NK-92 (cell line): ENCODE results near the gene RAI14.

Source experiments
- DNase-seq: peaks from one replicate; lab custom pipeline; 2025; ENCODE audit not compliant: unreplicated experiment; lab: John Stamatoyannopoulos, UW

The RAI14 gene

GRCh38 chr5:34844106-34844505 lies 188.0 kb downstream of the RAI14 start:
- no peak for DNase-seq

GRCh38 chr5:34844999-34845398 lies 188.9 kb downstream of the RAI14 start:
- DNase-seq, result no peak

GRCh38 chr5:34847056-34847455 lies 190.9 kb downstream of the RAI14 start:
- no peak for DNase-seq

- DNase-seq, result no peak
Observed at GRCh38 chr5:34847552-34847951, 191.4 kb downstream of the RAI14 start.

- no peak for DNase-seq
Observed at GRCh38 chr5:34848230-34848629, 192.1 kb downstream of the RAI14 start.

- DNase-seq, result no peak
Observed at GRCh38 chr5:34849253-34849652, 193.1 kb downstream of the RAI14 start.

- DNase-seq, result no peak
Observed at GRCh38 chr5:34854459-34855174, 198.5 kb downstream of the RAI14 start.

- DNase-seq, result no peak
Observed at GRCh38 chr5:34857161-34857560, 201.0 kb downstream of the RAI14 start.

GRCh38 chr5:34857894-34858293 lies 201.8 kb downstream of the RAI14 start:
- no peak for DNase-seq

GRCh38 chr5:34858790-34859189 lies 202.7 kb downstream of the RAI14 start:
- DNase-seq, result no peak

GRCh38 chr5:34859253-34859652 lies 203.1 kb downstream of the RAI14 start:
- DNase-seq, result no peak

GRCh38 chr5:34863946-34864345 lies 207.8 kb downstream of the RAI14 start:
- DNase-seq, result no peak

- no peak for DNase-seq
Observed at GRCh38 chr5:34865091-34865490, 209.0 kb downstream of the RAI14 start.

GRCh38 chr5:34866989-34867471 lies 210.9 kb downstream of the RAI14 start:
- DNase-seq, result no peak

- DNase-seq, result no peak
Observed at GRCh38 chr5:34867660-34868059, 211.5 kb downstream of the RAI14 start.

- DNase-seq, result no peak
Observed at GRCh38 chr5:34868791-34869190, 212.7 kb downstream of the RAI14 start.

GRCh38 chr5:34869256-34869655 lies 213.1 kb downstream of the RAI14 start:
- no peak for DNase-seq

GRCh38 chr5:34870382-34870781 lies 214.3 kb downstream of the RAI14 start:
- DNase-seq, result no peak

- no peak for DNase-seq
Observed at GRCh38 chr5:34876275-34876674, 220.1 kb downstream of the RAI14 start.

- DNase-seq, result no peak
Observed at GRCh38 chr5:34881246-34881645, 225.1 kb downstream of the RAI14 start.
